Activated CD8-positive, alpha-beta memory T cell treated with anti-CD3 and anti-CD28 coated beads for 36 hours (primary cell): Measurements from ENCODE around the gene M1AP. TPM values are rescaled to one million over a fixed set of nuclear protein-coding genes. Genes with fewer than 3 reads are reported as not detected.
"Not testable (repeated sequence)": the region's sequence is repeated elsewhere in the genome, so short reads cannot be mapped to it uniquely, and the experiment has no call there.

ENCODE experiments used
- CTCF ChIA-PET: fragments of 350-600 bp; sonication (Branson Sonifier 250); formaldehyde crosslinking; loops from one replicate; lab custom pipeline; 2021; ENCODE audit warnings: antibody characterized with exemption; lab: Charles Lee
- POLR2A ChIA-PET: fragments of 350-600 bp; sonication (Branson Sonifier 250); formaldehyde crosslinking; loops from one replicate; lab custom pipeline; 2021; ENCODE audit warnings: antibody characterized with exemption; lab: Charles Lee
- total RNA-seq, 2 experiments: library from RNA; stranded (reverse); gene quantifications; one replicate each; pipeline ENCODE4 v1.2.3, GENCODE V29; 2021

Gene M1AP
- total RNA-seq, 2 experiments from 2014 or later: not detected

DNA sequence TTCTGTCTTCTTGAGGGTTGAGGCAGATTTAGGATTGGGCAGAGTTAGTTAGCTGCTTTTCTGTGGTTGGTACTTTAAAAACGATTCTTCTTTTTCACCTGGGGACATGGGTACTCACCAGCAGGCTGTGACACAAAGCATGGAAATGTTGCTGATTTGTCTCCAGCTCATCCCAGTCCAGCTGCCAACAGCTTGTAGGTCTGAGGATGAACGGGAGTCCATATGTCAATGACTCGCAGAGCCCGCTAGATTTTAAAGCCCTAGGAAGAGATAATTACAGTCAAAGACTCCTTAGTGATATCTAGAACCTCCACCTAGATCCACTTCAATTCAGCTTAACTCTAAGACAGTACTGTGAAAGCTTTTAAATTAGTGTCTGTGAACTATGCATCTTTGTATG, 72.8 kb downstream of the M1AP start:
- ChIA-PET CTCF (interaction anchor here (0.6 to 2.9 kb wide), 4 partner anchors 9 to 93 kb away, joined by 3 to 6 read pairs (median 3); partner anchors contain the start of genes CCDC142, LBX2 and TTC31), POLR2A (interaction anchor here (0.7 kb wide), 1 partner anchor 46 kb away, joined by 3 read pairs; no protein-coding TSS in a partner anchor)

DNA sequence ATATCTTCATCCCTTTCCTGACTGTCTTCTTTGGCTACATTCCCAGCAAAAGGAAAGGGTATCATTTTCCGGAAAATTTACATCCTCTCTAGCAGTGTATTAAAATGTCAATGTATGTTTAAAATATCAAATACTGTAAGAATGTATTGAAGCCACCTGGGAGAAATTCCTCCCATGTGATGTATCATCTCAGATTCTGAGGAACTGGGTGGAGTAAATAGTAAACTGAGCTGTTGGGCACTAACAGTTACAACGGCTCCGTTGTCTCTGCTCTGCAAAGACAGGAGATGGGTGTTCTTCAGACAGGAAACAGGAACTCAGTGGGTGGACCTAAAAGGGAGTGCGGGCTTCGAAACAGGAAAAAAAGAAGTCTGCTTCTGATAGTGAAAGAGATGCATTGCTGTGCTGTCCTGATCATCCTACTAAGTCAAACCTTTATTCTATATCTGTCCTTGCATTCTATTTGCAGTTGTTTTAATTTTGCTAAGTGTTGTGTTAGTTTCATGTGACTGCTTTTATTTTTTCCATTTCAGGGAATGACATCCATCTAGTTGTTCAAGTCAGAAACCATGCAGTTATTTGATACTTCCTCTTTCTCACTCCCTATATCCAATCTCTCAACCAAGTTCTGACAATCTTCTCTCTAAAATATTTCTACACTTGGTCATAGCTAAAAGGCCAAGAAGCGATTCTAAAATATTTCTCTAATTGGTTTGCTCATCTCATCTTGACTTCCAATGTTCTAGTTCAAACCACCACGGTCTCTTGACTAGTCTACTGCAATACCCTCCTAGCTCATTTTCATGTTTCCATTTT, 74.2 kb downstream of the M1AP start:
- POLR2A ChIA-PET: no interaction called here
- CTCF ChIA-PET: interaction anchor here (1.1 to 2.9 kb wide), 3 partner anchors 15 to 91 kb away, joined by 3 to 6 read pairs (median 3); partner anchors contain the start of genes AUP1, CCDC142, HTRA2 and TTC31

DNA sequence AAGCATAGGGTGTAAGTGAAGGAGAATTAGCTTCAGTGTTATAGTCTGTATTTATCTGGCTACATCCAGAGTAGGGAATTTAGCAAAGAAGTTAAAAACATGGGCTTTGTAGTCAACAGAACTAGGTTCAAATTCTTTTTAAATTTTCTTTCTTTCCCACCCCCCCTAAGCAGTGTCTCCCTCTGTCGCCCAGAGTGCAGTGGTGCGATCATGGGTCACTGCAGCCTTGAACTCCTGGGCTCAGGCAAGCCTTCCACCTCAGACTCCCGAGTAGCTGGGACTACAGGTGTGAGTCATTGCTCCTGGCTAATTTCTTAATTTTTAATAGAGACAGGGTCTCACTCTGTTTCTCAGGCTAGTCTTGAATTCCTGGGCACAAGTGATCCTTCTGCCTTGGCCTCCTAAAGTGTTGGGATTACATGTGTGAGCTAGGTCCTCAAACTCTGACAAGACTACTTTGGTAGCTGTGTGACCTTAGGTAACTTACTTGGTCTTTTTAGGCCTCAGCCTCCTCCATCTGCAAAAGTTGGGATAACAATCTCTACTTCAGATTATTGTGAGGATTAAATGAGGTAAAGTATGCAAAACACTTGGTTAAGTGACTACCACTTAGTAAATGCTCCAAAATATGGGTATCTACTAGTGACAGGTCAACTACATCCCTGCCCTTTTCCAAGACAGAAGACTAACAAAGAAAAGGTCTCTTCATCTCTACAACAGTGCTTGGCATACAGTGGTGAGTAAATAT, 75.8 kb downstream of the M1AP start:
- CTCF ChIA-PET: interaction anchor here (0.7 kb wide), 1 partner anchor 12 kb away, joined by 3 read pairs; no protein-coding TSS in a partner anchor
- POLR2A ChIA-PET: no interaction called here

DNA sequence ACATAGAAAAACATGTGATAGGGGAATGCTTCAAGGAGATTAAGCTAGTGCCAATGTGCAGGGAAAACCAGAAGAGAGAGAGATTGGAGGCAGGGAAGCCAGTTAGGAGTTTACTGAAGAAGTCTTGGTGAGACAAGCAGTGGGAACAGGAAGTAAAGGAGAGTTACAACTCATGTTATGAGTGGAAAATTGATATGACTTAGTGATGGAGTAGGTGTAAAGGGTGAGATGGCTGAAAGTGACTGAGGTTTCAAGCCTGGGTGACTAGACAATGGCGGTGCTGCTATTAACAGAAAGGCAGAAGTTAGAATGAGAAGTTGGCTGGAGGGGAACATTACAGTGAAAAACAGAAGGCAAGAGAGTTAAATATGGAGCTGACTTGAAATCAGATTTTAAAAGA, 77.1 kb downstream of the M1AP start:
- ChIA-PET CTCF (interaction anchor here (0.7 to 1.3 kb wide), 2 partner anchors 14 to 88 kb away, joined by 3 to 4 read pairs; partner anchors contain the start of genes CCDC142 and TTC31), POLR2A (interaction anchor here (0.7 kb wide), 1 partner anchor 20 kb away, joined by 3 read pairs; no protein-coding TSS in a partner anchor)

DNA sequence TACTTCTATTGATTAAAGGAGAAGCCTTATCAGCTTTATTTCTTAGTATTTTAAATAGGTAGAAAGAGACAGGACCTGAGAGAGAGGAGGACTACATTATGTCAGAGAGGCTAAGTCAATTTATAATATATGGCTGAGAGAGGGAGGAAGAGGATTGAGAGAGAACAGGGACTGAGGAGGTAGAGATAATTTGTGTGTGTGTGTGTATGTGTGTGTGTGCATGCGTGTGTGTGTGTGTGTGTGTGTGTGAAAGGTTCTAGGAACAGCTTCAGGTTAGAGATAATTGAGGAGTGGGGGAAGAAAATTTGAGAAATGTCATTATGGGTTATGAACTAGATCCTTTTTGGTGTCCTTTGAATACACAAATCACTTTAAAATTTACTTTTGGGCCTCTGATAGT, 78.4 kb downstream of the M1AP start:
- POLR2A ChIA-PET: interaction anchor here (1.2 kb wide), 1 partner anchor 15 kb away, joined by 3 read pairs; no protein-coding TSS in a partner anchor
- CTCF ChIA-PET: no interaction called here

DNA sequence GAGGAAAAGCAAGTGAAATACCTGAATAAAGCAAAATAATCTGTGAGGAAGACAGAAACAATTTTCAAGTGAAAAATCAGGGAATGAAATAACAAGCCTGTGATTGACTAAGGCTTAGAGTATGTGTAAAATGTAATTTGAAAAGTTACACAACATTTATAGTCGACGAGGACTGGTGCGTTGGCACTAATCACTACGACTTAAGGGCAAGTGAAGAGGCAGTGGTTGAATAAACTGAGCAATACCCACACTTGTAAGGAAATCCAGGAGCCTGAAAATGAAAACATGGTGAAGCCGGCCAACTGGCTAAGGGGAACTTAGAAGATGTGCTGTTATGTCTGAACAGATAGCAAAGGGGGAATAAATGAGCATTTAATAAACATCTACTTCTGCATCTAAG, 80.2 kb downstream of the M1AP start:
- POLR2A ChIA-PET: interaction anchor here (1.6 kb wide), 1 partner anchor 14 kb away, joined by 5 read pairs; the partner anchor contains the start of gene LOXL3
- CTCF ChIA-PET: interaction anchor here (1.0 kb wide), 1 partner anchor 20 kb away, joined by 3 read pairs; no protein-coding TSS in a partner anchor

DNA sequence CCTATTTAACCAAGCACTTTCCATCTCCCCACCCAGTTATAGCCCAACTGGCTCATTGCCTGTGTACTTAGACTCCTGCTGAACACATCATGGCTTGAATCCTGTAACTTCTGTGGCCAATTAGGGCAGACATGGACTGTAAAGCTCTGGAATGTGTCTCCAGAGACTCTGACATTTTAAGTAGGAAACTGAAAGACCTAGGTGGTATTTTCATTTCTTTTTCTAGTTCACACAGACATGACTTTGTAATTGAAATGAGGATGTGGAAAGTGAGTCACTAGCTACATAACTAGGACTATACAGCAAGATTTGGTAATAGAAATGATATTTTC, 81.4 kb downstream of the M1AP start:
- ChIA-PET POLR2A (interaction anchor here (0.6 kb wide), 1 partner anchor 29 kb away, joined by 3 read pairs; no protein-coding TSS in a partner anchor), CTCF (interaction anchor here (0.9 to 1.4 kb wide), 3 partner anchors 8 to 84 kb away, joined by 3 to 5 read pairs (median 3); partner anchors contain the start of genes CCDC142 and TTC31)

DNA sequence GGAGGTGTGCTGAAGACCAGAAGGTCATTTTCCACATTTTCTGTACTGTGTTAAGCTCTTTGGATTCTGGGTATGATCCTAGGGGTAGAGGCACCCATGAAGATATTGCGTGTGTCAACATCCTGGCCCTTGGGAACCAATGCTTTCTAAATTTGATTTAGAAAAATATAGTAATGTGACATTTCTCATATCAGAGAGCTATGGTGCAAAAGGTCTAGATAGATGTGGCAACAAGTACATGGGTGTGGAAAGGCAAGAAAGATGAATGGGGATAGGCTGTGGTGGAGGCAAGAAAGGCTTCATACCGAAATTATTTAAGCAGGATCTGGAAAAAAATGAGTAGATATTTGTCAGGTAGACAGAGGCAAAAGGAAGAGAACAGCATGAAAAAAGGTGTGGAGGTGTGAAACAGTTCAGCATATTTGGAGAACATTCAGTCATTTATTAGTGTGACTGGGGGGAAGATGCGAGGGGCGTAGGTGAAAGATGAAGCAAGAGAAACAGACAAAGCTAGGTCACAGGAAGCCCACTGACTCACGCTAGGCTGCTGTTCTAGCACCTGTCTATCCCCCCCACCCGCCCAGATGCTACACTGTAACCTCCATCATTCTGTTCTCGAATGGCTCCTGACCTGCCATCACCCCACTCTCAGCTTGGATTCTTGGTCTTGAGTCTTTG, 81.9 kb downstream of the M1AP start:
- POLR2A ChIA-PET: interaction anchor here (0.6 kb wide), 1 partner anchor 28 kb away, joined by 3 read pairs; no protein-coding TSS in a partner anchor
- CTCF ChIA-PET: interaction anchor here (0.7 to 1.4 kb wide), 3 partner anchors 8 to 84 kb away, joined by 3 to 5 read pairs (median 3); partner anchors contain the start of genes CCDC142 and TTC31

DNA sequence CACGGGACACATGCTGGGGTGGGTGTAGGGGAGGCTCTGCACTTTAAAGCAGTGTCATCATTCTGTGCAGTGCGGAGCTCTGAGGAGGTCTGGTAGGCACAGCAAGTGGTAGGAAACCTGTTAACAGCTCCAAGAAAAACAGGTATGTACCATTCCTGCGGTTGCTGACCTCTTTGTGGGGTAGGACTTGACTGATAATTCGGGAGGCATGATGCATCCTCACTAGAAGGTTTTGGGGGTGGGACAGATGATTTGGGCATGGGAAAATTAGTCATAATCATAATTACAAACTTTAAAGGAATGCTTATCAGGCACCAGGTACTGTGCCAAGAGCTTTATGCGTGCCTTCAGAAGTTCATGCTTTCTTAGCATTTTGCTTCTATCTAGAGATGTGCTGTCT, 83.9 kb downstream of the M1AP start:
- ChIA-PET CTCF (no interaction called here), POLR2A (no interaction called here)

DNA sequence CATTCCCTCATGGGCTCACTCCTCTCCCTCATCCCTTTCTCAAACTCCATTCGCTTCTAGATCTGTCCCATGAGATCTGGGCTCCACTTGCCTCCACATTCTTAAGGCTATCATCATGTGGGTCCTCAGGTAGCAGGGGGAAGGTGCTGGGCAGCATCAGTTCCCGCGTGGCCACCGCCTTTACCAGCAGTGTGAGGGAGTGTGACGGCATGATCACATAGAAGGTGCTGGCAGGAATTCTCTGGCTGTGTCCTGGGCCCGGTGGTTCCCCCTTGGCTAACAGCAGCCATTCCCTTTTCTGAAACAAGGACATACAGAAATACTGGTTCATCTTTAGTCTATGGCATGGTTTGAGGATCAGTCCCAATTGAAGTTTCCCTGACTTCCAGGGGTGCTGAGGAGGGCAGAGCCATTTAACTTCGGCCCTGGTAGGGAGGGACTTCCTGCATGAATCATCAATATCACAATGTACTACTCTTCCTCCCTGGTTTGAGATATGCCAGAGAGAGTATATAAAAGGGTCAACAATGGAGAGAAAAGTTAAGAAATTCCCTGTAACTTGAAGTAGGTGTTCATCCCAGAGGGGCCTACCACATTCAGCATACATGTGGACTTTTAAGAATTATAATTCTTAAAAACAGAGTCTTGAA, 85.9 kb downstream of the M1AP start:
- CTCF ChIA-PET: no interaction called here

DNA sequence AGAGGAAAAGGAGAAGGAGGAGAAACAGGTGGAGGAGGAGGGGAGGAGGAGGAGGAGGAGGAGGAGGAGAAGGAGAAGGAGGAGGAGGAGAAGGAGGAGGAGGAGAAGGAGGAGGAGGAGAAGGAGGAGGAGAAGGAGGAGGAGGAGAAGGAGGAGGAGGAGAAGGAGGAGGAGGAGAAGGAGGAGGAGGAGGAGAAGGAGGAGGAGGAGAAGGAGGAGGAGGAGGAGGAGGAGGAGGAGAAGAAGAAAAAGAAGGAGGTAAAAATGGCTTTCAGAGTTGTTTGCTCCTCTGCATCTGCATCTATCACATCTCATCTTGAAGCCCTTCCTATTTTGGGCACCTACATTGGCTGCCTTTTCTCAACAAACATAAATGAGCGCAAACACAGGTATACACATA, 87.1 kb downstream of the M1AP start:
- POLR2A ChIA-PET, CTCF ChIA-PET: not testable (repeated sequence)

More for the DNA sequence above, 85.9 kb downstream of the M1AP start:
- POLR2A ChIA-PET: no interaction called here

DNA sequence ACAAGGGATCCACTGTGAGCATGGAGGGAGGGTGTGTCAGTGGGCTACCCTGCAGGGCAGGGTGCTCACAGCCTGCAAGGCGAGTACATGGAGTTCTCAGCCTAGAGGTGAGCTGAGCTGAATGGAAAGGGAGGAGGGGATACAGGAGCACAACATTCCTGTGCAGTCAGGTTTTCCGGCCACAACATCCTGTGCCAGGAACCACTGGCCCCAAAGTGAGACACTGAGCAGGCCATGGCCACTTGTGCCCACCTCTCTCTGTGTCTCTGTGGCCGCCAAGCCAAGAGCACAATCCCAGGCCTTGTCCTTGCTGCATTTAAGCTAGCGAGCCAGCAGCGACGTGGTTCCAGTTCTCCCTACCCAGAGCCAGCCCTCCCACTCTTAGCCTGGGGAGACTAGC, 87.5 kb downstream of the M1AP start:
- ChIA-PET POLR2A (no interaction called here), CTCF (no interaction called here)

DNA sequence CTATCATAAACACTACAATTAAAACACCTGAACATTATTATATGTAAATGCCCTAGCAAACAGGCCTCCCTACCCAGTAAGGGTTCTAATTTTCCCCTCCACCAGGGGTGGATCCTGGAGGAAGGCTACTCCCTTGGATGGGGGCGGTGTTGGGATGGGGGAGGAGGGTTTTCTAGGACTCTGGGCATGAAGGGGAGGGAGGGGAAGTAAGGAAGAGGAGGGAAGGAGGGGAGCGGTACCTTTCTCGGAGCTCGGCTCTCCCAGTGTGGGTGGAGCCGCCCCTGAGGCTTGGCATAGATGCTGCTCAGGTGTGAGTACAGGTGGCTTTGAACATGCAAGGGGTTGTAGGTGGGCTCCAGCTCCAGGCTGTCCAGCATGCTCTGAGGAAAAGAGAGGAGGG, 88.2 kb downstream of the M1AP start:
- ChIA-PET POLR2A (no interaction called here), CTCF (no interaction called here)

DNA sequence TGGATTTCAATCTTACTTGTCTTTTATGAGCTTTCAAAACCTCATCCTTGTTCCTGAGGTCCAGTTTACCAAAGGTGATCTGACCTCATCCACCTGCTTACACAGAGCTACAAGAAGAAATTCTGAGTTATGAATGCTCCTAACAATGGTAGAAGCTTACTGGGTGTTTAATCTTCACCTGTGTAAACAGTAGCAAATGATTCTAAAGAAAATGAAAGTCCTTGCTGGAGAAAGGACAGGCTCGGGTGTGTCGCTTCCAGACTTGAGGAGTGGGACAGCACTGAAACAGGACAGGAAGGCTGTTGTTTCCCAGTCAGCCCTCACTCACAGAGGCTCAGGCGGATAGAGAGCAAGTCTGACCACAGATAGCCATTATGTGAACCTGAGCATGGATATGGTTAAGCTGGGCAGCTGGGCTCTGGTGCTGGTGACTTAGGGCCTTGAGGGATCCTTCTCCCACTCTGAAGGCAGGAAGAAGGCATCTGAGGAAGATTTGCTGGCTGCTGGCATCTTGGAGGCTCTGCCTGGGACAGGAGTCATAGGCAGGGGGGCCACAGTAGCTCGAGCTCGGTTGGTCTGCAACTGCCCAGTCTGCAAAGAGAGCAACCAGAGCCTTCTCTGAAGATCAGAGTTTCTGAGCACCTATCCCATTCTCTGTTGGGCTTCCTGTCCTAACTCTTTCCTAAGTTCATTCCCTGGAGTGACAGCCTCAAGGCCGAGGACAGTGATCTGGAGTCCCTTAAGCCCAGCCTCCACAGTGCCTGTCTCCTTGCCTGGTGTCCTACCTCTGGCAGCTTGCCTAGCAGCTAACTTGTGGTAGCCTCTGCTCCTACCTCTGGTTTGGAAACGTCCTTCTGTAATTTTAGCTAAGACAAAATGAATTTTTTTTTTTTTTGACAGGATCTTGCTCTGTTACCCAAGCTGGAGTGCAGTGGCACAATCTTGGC, 89.6 kb downstream of the M1AP start:
- ChIA-PET POLR2A (no interaction called here), CTCF (interaction anchor here (1.3 to 1.5 kb wide), 3 partner anchors 8 to 27 kb away, joined by 3 to 5 read pairs (median 4); no protein-coding TSS in a partner anchor)

DNA sequence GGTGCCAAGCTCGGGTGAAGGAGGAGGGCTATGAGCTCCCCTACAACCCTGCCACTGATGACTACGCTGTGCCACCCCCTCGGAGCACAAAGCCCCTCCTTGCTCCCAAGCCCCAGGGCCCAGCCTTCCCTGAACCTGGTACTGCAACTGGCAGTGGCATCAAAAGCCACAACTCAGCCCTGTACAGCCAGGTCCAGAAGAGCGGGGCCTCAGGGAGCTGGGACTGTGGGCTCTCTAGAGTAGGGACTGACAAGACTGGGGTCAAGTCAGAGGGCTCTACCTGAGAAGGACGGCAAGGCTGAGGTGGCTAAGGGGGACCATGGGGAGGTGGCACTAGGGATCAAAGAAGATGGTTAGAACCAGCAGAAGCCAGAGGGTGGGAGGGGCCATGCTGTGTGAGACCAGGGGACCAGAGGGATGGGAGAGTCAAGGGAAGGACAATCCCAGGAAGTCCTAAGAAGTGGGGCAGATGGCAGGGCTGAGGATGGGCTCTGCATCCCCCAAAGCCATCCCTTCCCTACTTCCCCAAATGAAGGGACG, 91.2 kb downstream of the M1AP start:
- POLR2A ChIA-PET: no interaction called here
- CTCF ChIA-PET: interaction anchor here (1.4 kb wide), 1 partner anchor 19 kb away, joined by 4 read pairs; no protein-coding TSS in a partner anchor

DNA sequence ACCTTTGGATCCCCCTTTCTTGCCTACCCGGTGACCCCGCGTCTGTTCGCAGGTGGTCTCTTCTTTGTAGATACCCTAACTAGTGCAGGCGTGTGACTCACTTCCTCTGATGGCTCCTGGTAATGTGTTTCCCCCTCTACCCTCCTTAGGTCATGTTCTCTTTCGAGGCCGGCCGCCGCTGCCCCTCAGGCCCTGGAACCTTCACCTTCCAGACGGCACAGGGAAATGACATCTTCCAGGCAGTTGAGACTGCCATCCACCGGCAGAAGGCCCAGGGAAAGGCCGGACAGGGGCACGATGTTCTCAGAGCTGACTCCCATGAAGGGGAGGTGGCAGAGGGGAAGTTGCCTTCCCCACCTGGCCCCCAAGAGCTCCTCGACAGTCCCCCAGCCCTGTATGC, 92.0 kb downstream of the M1AP start:
- CTCF ChIA-PET: interaction anchor here (1.3 kb wide), 1 partner anchor 29 kb away, joined by 3 read pairs; no protein-coding TSS in a partner anchor
- POLR2A ChIA-PET: no interaction called here

DNA sequence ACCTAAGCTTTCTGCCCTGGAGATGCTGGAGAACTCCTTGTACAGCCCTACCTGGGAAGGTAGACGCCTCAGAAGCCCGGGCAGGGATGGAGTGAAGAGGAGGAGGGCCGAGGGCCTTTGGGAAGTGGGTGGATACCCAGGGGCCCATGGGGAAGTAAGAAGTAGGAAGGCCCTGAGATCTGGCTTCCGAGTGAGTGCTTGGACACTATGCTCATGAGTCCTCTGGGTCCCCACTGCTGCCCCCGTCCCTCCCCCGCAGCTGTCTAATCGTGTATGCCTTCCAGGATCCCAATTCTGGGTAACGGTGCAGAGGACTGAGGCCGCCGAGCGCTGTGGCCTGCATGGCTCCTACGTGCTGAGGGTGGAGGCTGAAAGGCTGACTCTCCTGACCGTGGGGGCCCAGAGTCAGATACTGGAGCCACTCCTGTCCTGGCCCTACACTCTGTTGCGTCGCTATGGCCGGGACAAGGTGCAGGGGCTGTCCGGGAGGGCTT, 92.5 kb downstream of the M1AP start:
- POLR2A ChIA-PET: no interaction called here

More for the DNA sequence above, 92.5 kb downstream of the M1AP start:
- CTCF ChIA-PET: interaction anchor here (1.3 kb wide), 1 partner anchor 30 kb away, joined by 3 read pairs; no protein-coding TSS in a partner anchor
